ENCODE measurements around the gene ADAM10. TPM values are rescaled to one million over a fixed set of nuclear protein-coding genes. Genes with fewer than 3 reads are reported as not detected.
A peak's percentile ranks its signal among the peaks of the same experiment; 100 is the strongest.

The ADAM10 gene
- total RNA-seq, 1 donor from 2014 or later = 243 TPM

DNA sequence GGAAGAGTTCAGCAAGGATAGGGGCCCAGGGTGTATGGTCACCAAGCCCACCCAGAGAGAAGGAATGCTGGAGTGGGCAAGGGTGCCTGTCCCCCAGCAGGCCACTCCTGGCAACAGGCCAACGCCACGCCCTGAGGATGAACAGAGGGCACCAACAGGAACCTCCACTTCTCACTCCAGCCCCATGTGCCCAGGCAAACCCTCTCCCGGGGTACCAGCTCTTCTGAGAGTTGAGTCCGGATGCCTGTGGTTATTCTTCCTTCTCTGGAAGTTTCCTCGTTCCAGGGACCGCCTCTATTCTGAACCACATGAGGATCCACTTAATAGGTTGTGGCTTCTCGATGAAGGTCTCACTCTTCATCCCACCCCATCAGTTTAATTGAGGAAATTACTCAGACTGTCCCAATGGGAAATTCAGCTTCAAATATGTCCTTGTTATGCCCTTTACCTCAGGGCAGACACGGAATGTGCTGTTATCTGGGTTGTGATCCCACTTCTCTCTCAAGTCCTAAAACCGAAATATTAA, 203.4 kb downstream of the ADAM10 start:
- Histone ChIP-seq H3K27me3 (ENCODE audit: insufficient read depth, low read length) (peaks cover 2% of the 10 kb centered on the region), H3K36me3 (ENCODE audit: insufficient read depth, low read length) (no peaks in the 10 kb centered on the region), H3K9ac (ENCODE audit: low read length) (peak overlapping the region; percentile 75), H3K4me2 (ENCODE audit: low read length) (peak overlapping the region; percentile 78), H3K9me3 (ENCODE audit: insufficient read depth, low read depth, low read length) (no peaks in the 10 kb centered on the region), H3K79me2 (ENCODE audit: insufficient read depth, low read length) (no peaks in the 10 kb centered on the region), H4K20me1 (ENCODE audit: insufficient read depth, low read length) (no peaks in the 10 kb centered on the region), H3K27ac (ENCODE audit: low read depth, low read length) (peak overlapping the region; percentile 87), H3K4me1 (ENCODE audit: insufficient read depth, low read length) (peaks cover 34% of the 10 kb centered on the region), H2AFZ (ENCODE audit: low read depth, low read length) (no peak overlapping the region), H3K4me3 (ENCODE audit: insufficient read depth, low read depth, low read length) (no peak overlapping the region)
- Mint-ChIP-seq H3K9me3 (ENCODE audit: unreplicated experiment) (peaks cover 3% of the 10 kb centered on the region), H3K27ac (ENCODE audit: unreplicated experiment) (peak overlapping the region; percentile 12), H3K36me3 (ENCODE audit: low read depth, unreplicated experiment) (peaks cover 5% of the 10 kb centered on the region), H3K4me1 (ENCODE audit: low read depth, unreplicated experiment) (peaks cover 43% of the 10 kb centered on the region), H3K27me3 (ENCODE audit: low read depth, unreplicated experiment) (peaks cover 8% of the 10 kb centered on the region), H3K4me3 (ENCODE audit: unreplicated experiment) (no peak overlapping the region)
- no peak for TF ChIP-seq EZH2 (IDR thresholded peaks at IDR 0.05; ENCODE audit: insufficient read depth, low read length)
- TF ChIP-seq, protein P1, sequence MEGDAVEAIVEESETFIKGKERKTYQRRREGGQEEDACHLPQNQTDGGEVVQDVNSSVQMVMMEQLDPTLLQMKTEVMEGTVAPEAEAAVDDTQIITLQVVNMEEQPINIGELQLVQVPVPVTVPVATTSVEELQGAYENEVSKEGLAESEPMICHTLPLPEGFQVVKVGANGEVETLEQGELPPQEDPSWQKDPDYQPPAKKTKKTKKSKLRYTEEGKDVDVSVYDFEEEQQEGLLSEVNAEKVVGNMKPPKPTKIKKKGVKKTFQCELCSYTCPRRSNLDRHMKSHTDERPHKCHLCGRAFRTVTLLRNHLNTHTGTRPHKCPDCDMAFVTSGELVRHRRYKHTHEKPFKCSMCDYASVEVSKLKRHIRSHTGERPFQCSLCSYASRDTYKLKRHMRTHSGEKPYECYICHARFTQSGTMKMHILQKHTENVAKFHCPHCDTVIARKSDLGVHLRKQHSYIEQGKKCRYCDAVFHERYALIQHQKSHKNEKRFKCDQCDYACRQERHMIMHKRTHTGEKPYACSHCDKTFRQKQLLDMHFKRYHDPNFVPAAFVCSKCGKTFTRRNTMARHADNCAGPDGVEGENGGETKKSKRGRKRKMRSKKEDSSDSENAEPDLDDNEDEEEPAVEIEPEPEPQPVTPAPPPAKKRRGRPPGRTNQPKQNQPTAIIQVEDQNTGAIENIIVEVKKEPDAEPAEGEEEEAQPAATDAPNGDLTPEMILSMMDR (IDR thresholded peaks at IDR 0.05; ENCODE audit: insufficient read depth, low read depth, low read length) = no peak
- DNase-seq (ENCODE audit: low read depth) (peak; percentile 44), FAIRE-seq (no peak)

- no peak for TF ChIP-seq EZH2 (IDR thresholded peaks at IDR 0.05; ENCODE audit: insufficient read depth, low read length)
- TF ChIP-seq, protein P1 (IDR thresholded peaks at IDR 0.05; ENCODE audit: insufficient read depth, low read depth, low read length) = no peak
- no peak overlapping the region for H3K4me3 ChIP-seq (ENCODE audit: insufficient read depth, low read depth, low read length)
- H3K4me1 ChIP-seq (ENCODE audit: insufficient read depth, low read length) = peaks cover 32% of the 10 kb centered on the region
- Mint-ChIP-seq H3K27ac (ENCODE audit: unreplicated experiment) (peak overlapping the region; percentile 88), H3K4me1 (ENCODE audit: low read depth, unreplicated experiment) (peaks cover 40% of the 10 kb centered on the region), H3K9me3 (ENCODE audit: unreplicated experiment) (peaks cover 3% of the 10 kb centered on the region), H3K36me3 (ENCODE audit: low read depth, unreplicated experiment) (peaks cover 5% of the 10 kb centered on the region), H3K4me3 (ENCODE audit: unreplicated experiment) (no peak overlapping the region), H3K27me3 (ENCODE audit: low read depth, unreplicated experiment) (peaks cover 8% of the 10 kb centered on the region)
- H3K27ac ChIP-seq (ENCODE audit: low read depth, low read length) = peak overlapping the region; percentile 87
- no peaks in the 10 kb centered on the region for H3K79me2 ChIP-seq (ENCODE audit: insufficient read depth, low read length)
- H3K27me3 ChIP-seq (ENCODE audit: insufficient read depth, low read length) = peaks cover 2% of the 10 kb centered on the region
- H4K20me1 ChIP-seq (ENCODE audit: insufficient read depth, low read length) = no peaks in the 10 kb centered on the region
- no peaks in the 10 kb centered on the region for H3K9me3 ChIP-seq (ENCODE audit: insufficient read depth, low read depth, low read length)
- peak; percentile 79 for DNase-seq (ENCODE audit: low read depth)
- peak overlapping the region; percentile 30 for H3K4me2 ChIP-seq (ENCODE audit: low read length)
- FAIRE-seq = no peak
- no peak overlapping the region for H2AFZ ChIP-seq (ENCODE audit: low read depth, low read length)
- H3K36me3 ChIP-seq (ENCODE audit: insufficient read depth, low read length) = no peaks in the 10 kb centered on the region
- H3K9ac ChIP-seq (ENCODE audit: low read length) = peak overlapping the region; percentile 75
Observed at GRCh38 chr15:58545307-58546065, 204.0 kb downstream of the ADAM10 start.

GRCh38 chr15:58544756-58545155, 204.8 kb downstream of the ADAM10 start:
- Mint-ChIP-seq H3K36me3 (ENCODE audit: low read depth, unreplicated experiment) (peaks cover 5% of the 10 kb centered on the region), H3K4me3 (ENCODE audit: unreplicated experiment) (no peak overlapping the region), H3K27me3 (ENCODE audit: low read depth, unreplicated experiment) (peaks cover 10% of the 10 kb centered on the region), H3K9me3 (ENCODE audit: unreplicated experiment) (peaks cover 3% of the 10 kb centered on the region), H3K4me1 (ENCODE audit: low read depth, unreplicated experiment) (peaks cover 36% of the 10 kb centered on the region), H3K27ac (ENCODE audit: unreplicated experiment) (no peak overlapping the region)
- FAIRE-seq = no peak
- TF ChIP-seq EZH2 (IDR thresholded peaks at IDR 0.05; ENCODE audit: insufficient read depth, low read length) = no peak
- TF ChIP-seq, protein P1 (IDR thresholded peaks at IDR 0.05; ENCODE audit: insufficient read depth, low read depth, low read length) = no peak
- H3K9ac ChIP-seq (ENCODE audit: low read length) = no peak overlapping the region
- no peaks in the 10 kb centered on the region for H4K20me1 ChIP-seq (ENCODE audit: insufficient read depth, low read length)
- no peaks in the 10 kb centered on the region for H3K79me2 ChIP-seq (ENCODE audit: insufficient read depth, low read length)
- no peaks in the 10 kb centered on the region for H3K36me3 ChIP-seq (ENCODE audit: insufficient read depth, low read length)
- H3K4me2 ChIP-seq (ENCODE audit: low read length) = no peak overlapping the region
- no peaks in the 10 kb centered on the region for H3K9me3 ChIP-seq (ENCODE audit: insufficient read depth, low read depth, low read length)
- no peak overlapping the region for H3K27ac ChIP-seq (ENCODE audit: low read depth, low read length)
- H3K4me3 ChIP-seq (ENCODE audit: insufficient read depth, low read depth, low read length) = no peak overlapping the region
- no peak overlapping the region for H2AFZ ChIP-seq (ENCODE audit: low read depth, low read length)
- no peak for DNase-seq (ENCODE audit: low read depth)
- peaks cover 4% of the 10 kb centered on the region for H3K27me3 ChIP-seq (ENCODE audit: insufficient read depth, low read length)
- H3K4me1 ChIP-seq (ENCODE audit: insufficient read depth, low read length) = peaks cover 32% of the 10 kb centered on the region
